HepG2 (cell line): Measurements from ENCODE around the gene PPP1R18. TPM values are rescaled to one million over a fixed set of nuclear protein-coding genes. Genes with fewer than 3 reads are reported as not detected.

Experiments used
- DNMT3B ChIP-seq: conservative IDR thresholded peaks from 2 replicates; pipeline ENCODE4 v1.6.1; 2016; ENCODE audit warnings: missing biosample characterization, control low read depth
- EEA1 ChIP-seq: sonication (generic); formaldehyde crosslinking; IDR thresholded peaks from 2 replicates; pipeline ENCODE4 v1.5.1; 2020; ENCODE audit warnings: mild to moderate bottlenecking, missing genetic modification reagents, borderline replicate concordance
- ETV5 ChIP-seq: IDR thresholded peaks from 2 replicates; pipeline ENCODE4 v1.6.1; 2018; ENCODE audit warnings: missing biosample characterization, missing genetic modification reagents, inconsistent platforms, borderline replicate concordance
- FOSL2 ChIP-seq: sonication (generic); formaldehyde crosslinking; IDR thresholded peaks from 2 replicates; pipeline ENCODE4 v1.4.0; 2020; ENCODE audit warnings: missing genetic modification reagents
- KDM1A ChIP-seq: IDR thresholded peaks from 2 replicates; pipeline ENCODE4 v1.6.1; 2016; ENCODE audit warnings: missing compliant biosample characterization
- MTA1 ChIP-seq: sonication (generic); formaldehyde crosslinking; IDR thresholded peaks from 2 replicates; pipeline ENCODE4 v1.4.0; 2020; ENCODE audit warnings: missing genetic modification reagents, mild to moderate bottlenecking, borderline replicate concordance
- NCOA2 ChIP-seq: sonication (generic); formaldehyde crosslinking; IDR thresholded peaks from 2 replicates; pipeline ENCODE4 v1.8.0; 2022; ENCODE audit warnings: inconsistent platforms
- RERE ChIP-seq: IDR thresholded peaks from 2 replicates; pipeline ENCODE4 v1.6.1; 2016; ENCODE audit warnings: low read depth, missing genetic modification reagents, missing compliant biosample characterization
- SMAD3 ChIP-seq: sonication (generic); formaldehyde crosslinking; IDR thresholded peaks from 2 replicates; pipeline ENCODE4 v1.4.0; 2020; ENCODE audit warnings: missing genetic modification reagents
- SPEN ChIP-seq: sonication (generic); formaldehyde crosslinking; IDR thresholded peaks from 2 replicates; pipeline ENCODE4 v1.5.1; 2020; ENCODE audit warnings: low read depth, mild to moderate bottlenecking, missing genetic modification reagents
- THAP11 ChIP-seq: IDR thresholded peaks from 2 replicates; pipeline ENCODE4 v1.6.1; 2016; ENCODE audit warnings: missing biosample characterization, missing genetic modification reagents
- ZFP90 ChIP-seq: sonication (generic); formaldehyde crosslinking; IDR thresholded peaks from 2 replicates; pipeline ENCODE4 v1.8.0; 2022; ENCODE audit warnings: missing genetic modification reagents, mild to moderate bottlenecking, inconsistent platforms, borderline replicate concordance
- ZNF280D ChIP-seq: sonication (generic); formaldehyde crosslinking; IDR thresholded peaks from 2 replicates; pipeline ENCODE4 v1.5.1; 2020; ENCODE audit warnings: mild to moderate bottlenecking, missing genetic modification reagents
- ZNF34 ChIP-seq: sonication (generic); formaldehyde crosslinking; IDR thresholded peaks from 2 replicates; pipeline ENCODE4 v1.4.0; 2020; ENCODE audit warnings: mild to moderate bottlenecking, missing genetic modification reagents, borderline replicate concordance
- ZNF639 ChIP-seq: conservative IDR thresholded peaks from 2 replicates; pipeline ENCODE4 v1.6.1; 2018; ENCODE audit warnings: missing genetic modification reagents
- ZNF784 ChIP-seq: sonication (generic); formaldehyde crosslinking; IDR thresholded peaks from 2 replicates; pipeline ENCODE4 v1.5.1; 2020; ENCODE audit warnings: missing genetic modification reagents, mild to moderate bottlenecking, borderline replicate concordance
- ZSCAN29 ChIP-seq: sonication (generic); formaldehyde crosslinking; conservative IDR thresholded peaks from 2 replicates; pipeline ENCODE4 v1.4.0; 2020; ENCODE audit warnings: mild to moderate bottlenecking, missing genetic modification reagents
- ZSCAN31 ChIP-seq: sonication (generic); formaldehyde crosslinking; IDR thresholded peaks from 2 replicates; pipeline ENCODE4 v1.5.0; 2020; ENCODE audit warnings: low read depth, mild to moderate bottlenecking, missing genetic modification reagents
- polyA plus RNA-seq, 8 experiments: library from polyadenylated mRNA; depleted of rRNA in 3 of 8; stranded (reverse) in 7 of 8; unstranded in 1 of 8; fragments of >200 nt; fragmentation: Illumina TruSeq in 4 of 8; extraction: Trizol in 4 of 8; gene quantifications; 2 replicates each; pipeline versions ENCODE4 v1.2.1 to v1.2.3, GENCODE V29; 2011 to 2016; ENCODE audit warnings: low read depth in 4 of 8, missing spikeins in 1 of 8, mixed read lengths in 1 of 8; ENCODE audit not compliant: insufficient read depth in 1 of 8
- total RNA-seq, 5 experiments: library from RNA; depleted of rRNA; stranded (reverse); fragments of >200 nt; fragmentation: Illumina TruSeq; extraction: Trizol; gene quantifications; 2 replicates each; pipeline ENCODE4 v1.2.3, GENCODE V29; 2016; ENCODE audit warnings: low read depth in 1 of 5

Gene PPP1R18
- total and polyA plus RNA-seq, 2 of the 13 experiments (the other 11 are each of a cell fraction or from before 2014, with no cell fraction given): 4.9 to 9.2 TPM

- TF ChIP-seq SPEN (CRISPR knock-in tag): peak; percentile 84; the same call in 1 of the 2 replicates
- peak; percentile 97 for TF ChIP-seq ZSCAN29 (CRISPR knock-in tag)
- 0 out of 2 replicates have a peak, but pooled peaks have one; percentile 62 for TF ChIP-seq SMAD3 (CRISPR knock-in tag)
- peak; percentile 94 for TF ChIP-seq KDM1A
- peak; percentile 81 for TF ChIP-seq ZNF784
- TF ChIP-seq RERE (CRISPR knock-in tag): peak; percentile 73; the same call in 1 of the 2 replicates
- peak; percentile 90 for TF ChIP-seq NCOA2 (CRISPR knock-in tag)
- TF ChIP-seq FOSL2 (CRISPR knock-in tag): peak; percentile 76
- peak; percentile 93 for TF ChIP-seq ETV5 (CRISPR knock-in tag)
- no peak for TF ChIP-seq ZNF34 (CRISPR knock-in tag)
- TF ChIP-seq EEA1 (CRISPR knock-in tag): 0 out of 2 replicates have a peak, but pooled peaks have one; percentile 69
- TF ChIP-seq MTA1: peak; percentile 99
- peak; percentile 25; the same call in 1 of the 2 replicates for TF ChIP-seq ZNF280D
- no peak for TF ChIP-seq ZFP90 (CRISPR knock-in tag)
- peak; percentile 86 for TF ChIP-seq THAP11 (CRISPR knock-in tag)
- peak; percentile 39; the same call in 1 of the 2 replicates for TF ChIP-seq ZNF639 (CRISPR knock-in tag)
- no peak for TF ChIP-seq DNMT3B (CRISPR knock-in tag)
- TF ChIP-seq ZSCAN31 (CRISPR knock-in tag): peak; percentile 83
These were observed 31.4 kb downstream of the PPP1R18 start (continued) for GRCh38 chr6:30654798-30655742.
